Testis (tissue), 2 donors: Measurements from ENCODE around the gene CEMP1.

Experiments used
- CTCF ChIP-seq, 3 experiments: fragments of 450-650 bp in 2 of 3; fragments of 200-600 bp in 1 of 3; sonication (generic) in 1 of 3; IDR thresholded peaks; one replicate each; pipeline ENCODE4 v1.5.1; 2016 to 2019; ENCODE audit warnings: antibody characterized with exemption in 3 of 3, mild to moderate bottlenecking in 2 of 3, moderate library complexity in 1 of 3
- POLR2A ChIP-seq: fragments of 450-650 bp; IDR thresholded peaks from one replicate; pipeline ENCODE4 v1.6.1; 2017; ENCODE audit warnings: antibody characterized with exemption, mild to moderate bottlenecking, moderate library complexity

DNA sequence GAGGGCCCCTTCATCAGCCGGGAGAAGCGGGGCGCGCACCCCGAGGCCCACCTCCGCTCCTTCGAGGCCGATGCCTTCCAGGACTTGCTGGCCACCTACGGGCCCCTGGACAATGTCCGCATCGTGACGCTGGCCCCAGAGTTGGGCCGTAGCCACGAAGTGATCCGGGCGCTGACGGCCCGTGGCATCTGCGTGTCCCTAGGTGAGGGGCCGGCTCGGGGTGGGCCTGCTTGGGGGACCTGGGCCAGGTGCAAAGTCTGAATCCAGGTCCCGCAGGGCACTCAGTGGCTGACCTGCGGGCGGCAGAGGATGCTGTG lies 3.5 kb downstream of the CEMP1 start:
- TF ChIP-seq POLR2A: no peak
- no peak for TF ChIP-seq CTCF (IDR thresholded peaks at IDR 0.05)
